HUES64 (cell line): ENCODE results near the gene SLC13A2.

Source experiments
- H3K27ac ChIP-seq: 2 replicates; pipeline ENCODE4 v1.7.0; 2013; ENCODE audit warnings: low read depth, low read length, inconsistent platforms
- H3K27me3 ChIP-seq: 2 replicates; pipeline ENCODE4 v1.6.1; 2013; ENCODE audit warnings: mild to moderate bottlenecking, low read length; ENCODE audit not compliant: insufficient read depth
- H3K36me3 ChIP-seq: 2 replicates; pipeline ENCODE4 v1.6.1; 2013; ENCODE audit warnings: mild to moderate bottlenecking, low read length; ENCODE audit not compliant: insufficient read depth
- H3K4me1 ChIP-seq: 2 replicates; pipeline ENCODE4 v1.6.1; 2013; ENCODE audit warnings: mild to moderate bottlenecking, low read length, moderate library complexity; ENCODE audit not compliant: insufficient read depth
- H3K4me3 ChIP-seq: 2 replicates; pipeline ENCODE4 v1.5.1; 2013; ENCODE audit warnings: mild to moderate bottlenecking, low read length, moderate library complexity
- H3K9ac ChIP-seq: 2 replicates; pipeline ENCODE4 v1.6.1; 2013; ENCODE audit warnings: mild to moderate bottlenecking, low read depth, low read length
- H3K9me3 ChIP-seq: 2 replicates; pipeline ENCODE4 v1.6.1; 2013; ENCODE audit warnings: low read depth, low read length; ENCODE audit not compliant: insufficient read depth
- WGBS: fragments of 150-250, 120-280 bp; methylation state at CpG from one replicate; pipeline ENCODE4 v1.1.7; 2013; ENCODE audit warnings: missing lambda C conversion rate; 5-methylcytosine and 5-hydroxymethylcytosine counted together

SLC13A2 gene

GRCh38 chr17:28530926-28531325 lies 57.5 kb downstream of the SLC13A2 start:
- WGBS = 78% methylated on average over 7 of the region's 7 CpGs
- H3K36me3 ChIP-seq = no peaks in the 10 kb centered on the region
- no peak overlapping the region for H3K27ac ChIP-seq
- H3K9me3 ChIP-seq = no peaks in the 10 kb centered on the region
- no peaks in the 10 kb centered on the region for H3K4me1 ChIP-seq
- no peak overlapping the region for H3K9ac ChIP-seq
- H3K27me3 ChIP-seq = no peaks in the 10 kb centered on the region
- no peak overlapping the region for H3K4me3 ChIP-seq

GRCh38 chr17:28532050-28532960 lies 58.9 kb downstream of the SLC13A2 start:
- H3K9ac ChIP-seq = no peak overlapping the region
- H3K27ac ChIP-seq = no peak overlapping the region
- 90% methylated on average over 5 of the region's 7 CpGs for WGBS
- H3K36me3 ChIP-seq = no peaks in the 10 kb centered on the region
- no peak overlapping the region for H3K4me3 ChIP-seq
- H3K9me3 ChIP-seq = no peaks in the 10 kb centered on the region
- no peaks in the 10 kb centered on the region for H3K4me1 ChIP-seq
- no peaks in the 10 kb centered on the region for H3K27me3 ChIP-seq

GRCh38 chr17:28533091-28533807 lies 59.8 kb downstream of the SLC13A2 start:
- Histone ChIP-seq H3K9me3 (no peaks in the 10 kb centered on the region), H3K4me3 (no peak overlapping the region), H3K4me1 (no peaks in the 10 kb centered on the region), H3K36me3 (no peaks in the 10 kb centered on the region), H3K27ac (no peak overlapping the region), H3K27me3 (no peaks in the 10 kb centered on the region), H3K9ac (no peak overlapping the region)
- 80% methylated on average over 16 of the region's 16 CpGs for WGBS

GRCh38 chr17:28534740-28535375 lies 61.4 kb downstream of the SLC13A2 start:
- H3K9ac ChIP-seq = no peak overlapping the region
- no peak overlapping the region for H3K27ac ChIP-seq
- H3K9me3 ChIP-seq = no peaks in the 10 kb centered on the region
- WGBS = 92% methylated on average over 11 of the region's 11 CpGs
- H3K27me3 ChIP-seq = no peaks in the 10 kb centered on the region
- no peaks in the 10 kb centered on the region for H3K4me1 ChIP-seq
- no peaks in the 10 kb centered on the region for H3K36me3 ChIP-seq
- H3K4me3 ChIP-seq = no peak overlapping the region

GRCh38 chr17:28536532-28537218 lies 63.2 kb downstream of the SLC13A2 start:
- Histone ChIP-seq H3K27ac (no peak overlapping the region), H3K27me3 (no peaks in the 10 kb centered on the region), H3K4me1 (no peaks in the 10 kb centered on the region), H3K4me3 (no peak overlapping the region), H3K9ac (no peak overlapping the region), H3K9me3 (no peaks in the 10 kb centered on the region), H3K36me3 (no peaks in the 10 kb centered on the region)
- WGBS = 75% methylated on average over 9 of the region's 9 CpGs

- H3K4me3 ChIP-seq = no peak overlapping the region
- no peak overlapping the region for H3K9ac ChIP-seq
- no peak overlapping the region for H3K27ac ChIP-seq
- 91% methylated on average over 12 of the region's 12 CpGs for WGBS
- no peaks in the 10 kb centered on the region for H3K9me3 ChIP-seq
- no peaks in the 10 kb centered on the region for H3K27me3 ChIP-seq
- no peaks in the 10 kb centered on the region for H3K36me3 ChIP-seq
- no peaks in the 10 kb centered on the region for H3K4me1 ChIP-seq
These were observed 63.8 kb downstream of the SLC13A2 start for GRCh38 chr17:28537219-28537610.

- H3K27ac ChIP-seq = no peak overlapping the region
- no peaks in the 10 kb centered on the region for H3K9me3 ChIP-seq
- no peaks in the 10 kb centered on the region for H3K4me1 ChIP-seq
- no peak overlapping the region for H3K9ac ChIP-seq
- no peaks in the 10 kb centered on the region for H3K27me3 ChIP-seq
- no peaks in the 10 kb centered on the region for H3K36me3 ChIP-seq
- WGBS = 94% methylated on average over 14 of the region's 14 CpGs
- no peak overlapping the region for H3K4me3 ChIP-seq
These were observed 65.0 kb downstream of the SLC13A2 start for GRCh38 chr17:28538296-28538895.

- Histone ChIP-seq H3K9ac (no peak overlapping the region), H3K27me3 (no peaks in the 10 kb centered on the region), H3K36me3 (no peaks in the 10 kb centered on the region), H3K4me3 (no peak overlapping the region), H3K9me3 (no peaks in the 10 kb centered on the region), H3K27ac (no peak overlapping the region), H3K4me1 (peaks cover 10% of the 10 kb centered on the region)
- 89% methylated on average over 4 of the region's 4 CpGs for WGBS
These were observed 66.8 kb downstream of the SLC13A2 start for GRCh38 chr17:28540231-28540630.

- Histone ChIP-seq H3K36me3 (no peaks in the 10 kb centered on the region), H3K27ac (no peak overlapping the region), H3K4me1 (peaks cover 10% of the 10 kb centered on the region), H3K4me3 (no peak overlapping the region), H3K9ac (no peak overlapping the region), H3K27me3 (no peaks in the 10 kb centered on the region), H3K9me3 (no peaks in the 10 kb centered on the region)
- whole genome bisulfite sequencing = 96% methylated on average over 4 of the region's 4 CpGs
These were observed 68.0 kb downstream of the SLC13A2 start for GRCh38 chr17:28541439-28541838.

GRCh38 chr17:28544402-28545140 lies 71.1 kb downstream of the SLC13A2 start:
- peaks cover 12% of the 10 kb centered on the region for H3K36me3 ChIP-seq
- no peak overlapping the region for H3K9ac ChIP-seq
- H3K27ac ChIP-seq = peak overlapping the region; percentile 28; the same call in 1 of the 2 replicates
- H3K4me3 ChIP-seq = no peak overlapping the region
- 72% methylated on average over 4 of the region's 4 CpGs for WGBS
- no peaks in the 10 kb centered on the region for H3K9me3 ChIP-seq
- H3K27me3 ChIP-seq = no peaks in the 10 kb centered on the region
- H3K4me1 ChIP-seq = peaks cover 10% of the 10 kb centered on the region
